HG03521 (cell line): ENCODE results near the gene EHD4.

ENCODE experiments used
- ATAC-seq: cut with Tn5 transposase; IDR thresholded peaks from one replicate; pipeline ENCODE4 v1.9.1; 2021; ENCODE audit warnings: mild to moderate bottlenecking, moderate library complexity; ENCODE audit not compliant: unreplicated experiment

Gene EHD4

GRCh38 chr15:41981371-41982132 is 9.2 kb upstream of the EHD4 start:
- no peak for ATAC-seq

- no peak for ATAC-seq
These were observed 8.4 kb upstream of the EHD4 start for GRCh38 chr15:41980654-41981323.

- no peak for ATAC-seq
These were observed 7.3 kb upstream of the EHD4 start for GRCh38 chr15:41979493-41980266.

GRCh38 chr15:41978534-41978933 is 6.2 kb upstream of the EHD4 start:
- ATAC-seq = no peak

- no peak for ATAC-seq
These were observed 5.5 kb upstream of the EHD4 start for GRCh38 chr15:41977757-41978383.

DNA sequence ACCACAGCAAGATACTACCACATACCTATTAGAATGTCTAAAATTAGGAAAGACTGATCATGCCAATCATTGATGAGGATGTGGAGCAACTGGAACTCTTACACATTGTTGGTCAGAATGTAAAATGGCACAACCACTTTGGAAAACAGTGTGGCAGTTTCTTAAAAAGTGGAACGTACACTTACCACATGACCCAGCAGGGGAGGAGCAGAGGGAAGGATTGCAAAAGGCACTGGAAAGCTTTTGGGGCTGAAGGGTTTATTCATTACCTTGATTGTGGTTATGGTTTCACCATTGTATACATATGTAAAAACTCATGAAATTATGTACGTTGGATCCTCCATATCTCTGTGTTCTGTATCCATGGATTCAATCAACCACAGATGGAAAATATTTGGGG is 3.3 kb upstream of the EHD4 start:
- ATAC-seq = no peak

DNA sequence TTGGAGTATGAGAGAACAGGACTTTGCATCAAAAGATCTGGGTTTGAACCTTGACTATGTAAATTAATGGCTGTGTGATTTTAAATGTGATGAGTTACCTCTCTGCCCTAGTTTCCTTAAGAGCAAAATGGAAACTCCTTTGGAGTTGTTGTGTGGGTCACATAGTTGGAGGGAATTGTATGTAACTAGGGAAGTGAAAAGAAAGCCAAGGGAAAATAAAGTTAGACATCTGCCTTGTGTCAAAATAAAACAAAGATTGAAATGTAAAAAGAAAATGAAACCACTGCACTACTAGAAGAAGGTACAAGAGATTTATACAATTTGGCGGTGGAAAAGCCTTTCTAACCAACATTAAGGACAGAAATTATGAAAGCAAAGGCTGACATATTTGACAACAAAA is 1.7 kb upstream of the EHD4 start:
- ATAC-seq = no peak

DNA sequence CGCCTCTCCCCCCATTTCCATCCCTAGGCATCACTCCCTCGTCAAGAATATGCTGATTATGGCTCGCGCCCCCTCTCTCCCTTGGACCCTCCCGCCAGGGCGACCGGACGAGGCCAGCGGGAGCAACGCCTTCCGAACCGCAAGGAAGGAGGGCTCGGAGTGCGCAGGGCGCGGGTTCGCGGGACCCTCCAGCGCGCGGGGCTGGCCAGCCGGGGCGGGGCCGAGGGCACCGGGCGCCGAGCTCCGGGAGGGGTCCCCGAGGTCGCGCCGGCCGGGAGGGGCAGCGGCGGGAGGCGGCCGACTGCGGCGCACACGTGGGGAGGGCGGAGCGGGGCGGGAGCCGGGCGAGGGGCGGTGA is 483 bp downstream of the EHD4 start:
- peak; percentile 24 for ATAC-seq

GRCh38 chr15:41971089-41971894 is 1.1 kb downstream of the EHD4 start:
- peak; percentile 34 for ATAC-seq

DNA sequence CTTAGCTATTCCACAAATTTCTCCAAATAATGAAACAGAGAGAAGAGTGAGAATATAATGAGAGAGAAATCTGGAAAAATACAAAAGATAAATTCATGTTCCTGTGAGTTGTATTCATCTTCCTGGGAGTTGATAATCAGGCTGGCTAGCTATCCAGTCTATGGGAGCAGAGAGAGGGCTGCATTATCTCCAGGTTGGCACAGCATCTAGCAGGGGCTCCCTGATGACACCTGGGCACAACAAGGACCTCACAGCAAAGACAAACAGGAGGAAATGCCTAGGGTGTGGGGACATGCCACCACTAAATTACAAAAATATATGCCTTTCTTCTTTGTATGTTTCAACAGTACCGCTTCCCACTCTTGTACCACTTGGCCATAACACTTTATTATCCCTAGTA is 1.9 kb downstream of the EHD4 start:
- no peak for ATAC-seq

- no peak for ATAC-seq
These were observed 2.4 kb downstream of the EHD4 start for GRCh38 chr15:41969851-41970431.

DNA sequence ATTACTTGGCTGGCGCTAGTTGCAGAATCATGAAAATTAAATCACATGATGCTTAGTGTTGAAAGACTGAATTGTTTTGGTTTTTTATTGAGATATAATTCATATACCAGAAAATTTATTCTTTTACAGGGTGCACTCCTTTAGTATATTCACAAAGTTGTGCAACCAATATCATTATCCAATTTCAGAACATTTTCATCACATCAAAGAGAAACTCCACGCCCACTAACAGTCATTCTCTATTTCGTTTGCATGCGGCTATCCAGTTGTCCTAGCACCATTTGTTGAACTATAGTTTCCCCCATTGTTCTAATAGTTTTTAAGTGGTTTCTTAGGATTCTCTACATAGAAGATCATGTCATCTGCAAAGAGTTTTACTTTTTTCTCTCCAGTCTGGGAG is 3.7 kb downstream of the EHD4 start:
- no peak for ATAC-seq

GRCh38 chr15:41967506-41968206 is 4.7 kb downstream of the EHD4 start:
- no peak for ATAC-seq

- no peak for ATAC-seq
These were observed 5.4 kb downstream of the EHD4 start for GRCh38 chr15:41966920-41967465.

- no peak for ATAC-seq
These were observed 5.9 kb downstream of the EHD4 start for GRCh38 chr15:41966414-41966812.

DNA sequence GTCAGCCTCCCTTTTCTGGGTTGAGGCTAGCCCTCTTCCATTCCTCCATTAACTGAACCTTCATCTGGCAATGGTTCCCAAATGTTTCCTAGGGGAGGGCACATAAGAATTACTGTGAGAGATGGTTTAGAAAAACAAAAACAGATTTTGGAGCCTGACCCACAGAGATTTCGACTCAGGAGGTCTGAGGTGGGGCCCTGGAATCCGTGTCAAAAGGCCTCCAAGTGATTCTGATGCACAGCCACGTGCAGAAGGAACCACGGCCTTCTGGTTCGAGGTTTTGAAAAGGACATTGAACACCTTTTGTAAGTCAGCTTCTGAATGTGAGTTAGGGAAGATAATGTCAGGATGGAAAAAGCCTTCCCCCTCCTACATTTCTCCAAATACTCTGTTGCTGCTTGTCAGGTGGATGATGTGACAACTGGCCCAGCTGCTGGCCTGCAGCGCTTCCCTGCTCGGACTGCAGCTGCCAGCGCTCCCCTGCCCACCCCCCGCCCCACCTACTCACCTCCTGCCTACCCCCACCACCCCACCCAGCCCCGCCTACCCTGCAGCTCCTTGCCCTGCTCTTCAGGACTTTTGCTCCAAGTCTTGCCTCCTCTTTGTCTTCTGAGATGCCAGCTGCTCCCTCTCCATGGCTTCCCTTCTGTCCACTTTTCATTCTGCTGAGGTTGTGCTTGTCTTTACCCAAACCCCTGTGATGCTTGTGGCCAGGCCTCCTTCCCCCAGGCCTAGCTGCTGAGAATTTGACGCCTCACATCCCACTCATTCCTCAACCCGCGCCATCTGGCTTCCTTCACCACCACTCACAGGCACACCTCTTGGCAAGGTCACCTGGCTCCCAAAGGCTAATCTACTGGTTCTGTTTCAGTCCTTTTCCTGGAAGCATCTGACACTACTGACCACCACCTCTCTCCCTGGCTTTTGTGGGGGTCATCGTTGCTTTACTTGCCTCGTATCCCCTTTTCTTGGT is 6.6 kb downstream of the EHD4 start:
- no peak for ATAC-seq

DNA sequence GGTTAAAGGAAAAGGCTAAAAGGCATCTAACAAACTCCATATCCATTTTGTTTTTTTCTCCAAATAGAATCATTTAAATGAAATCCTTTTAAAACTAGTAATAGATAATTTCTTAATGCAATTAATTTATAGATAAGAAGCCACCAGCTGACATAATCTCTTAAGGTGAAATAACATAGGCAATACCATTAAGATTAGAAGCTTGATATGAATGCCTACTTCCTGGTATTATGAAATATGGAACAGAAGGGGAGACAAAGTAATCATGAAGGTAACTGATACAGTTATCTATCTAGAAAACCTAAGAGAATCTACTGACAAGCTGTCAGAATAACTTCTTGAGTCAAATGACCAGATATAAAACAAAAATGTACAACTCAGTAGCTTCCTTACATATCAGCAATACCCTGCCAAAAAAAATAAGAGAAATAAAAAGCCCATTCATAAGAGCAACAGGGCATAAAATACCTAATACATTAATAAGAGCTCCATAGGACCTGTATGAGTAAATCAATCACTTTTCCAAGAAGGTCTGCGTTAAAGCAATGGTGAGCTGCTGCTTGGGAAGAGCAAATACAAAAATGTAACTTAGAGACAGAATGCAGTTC is 10.7 kb downstream of the EHD4 start:
- no peak for ATAC-seq

DNA sequence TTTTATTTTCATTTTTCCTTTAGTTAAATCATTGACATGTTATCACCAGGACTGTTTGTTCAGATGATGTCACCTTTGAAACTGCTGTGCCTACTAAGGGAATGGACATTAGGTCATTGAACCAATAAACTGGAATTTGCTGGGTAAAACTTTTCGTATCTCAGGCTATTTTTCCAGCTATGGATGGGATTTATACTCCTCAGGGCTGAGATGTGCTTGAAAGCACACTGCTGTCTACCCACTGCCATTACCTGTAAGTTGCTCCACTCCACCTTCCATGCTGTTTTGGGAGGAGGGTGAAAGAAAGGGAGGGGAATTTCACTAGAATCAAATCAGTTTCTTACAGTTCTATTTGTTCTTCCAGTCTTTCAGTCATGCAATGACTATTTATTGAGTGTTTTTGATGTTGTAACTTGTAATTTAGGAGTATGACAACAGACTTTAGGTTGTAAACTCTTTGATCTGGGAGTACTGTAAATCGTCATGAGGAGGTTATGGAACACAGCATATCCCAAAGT is 11.3 kb downstream of the EHD4 start:
- no peak for ATAC-seq
